Mammary epithelial cell (primary cell): Measurements from ENCODE around the gene FGF12.

ENCODE experiments used
- CTCF ChIP-seq, 2 donors: IDR thresholded peaks in 1 of 2; conservative IDR thresholded peaks in 1 of 2; 2 replicates each; pipeline ENCODE4 v1.5.1; 2011 to 2012; ENCODE audit warnings: inconsistent platforms in 2 of 2, low read length in 2 of 2, mild to moderate bottlenecking in 2 of 2, control low read depth in 1 of 2, low read depth in 1 of 2; ENCODE audit not compliant: insufficient read depth in 1 of 2; ENCODE audit errors: extremely low read depth in 1 of 2
- EZH2 ChIP-seq: IDR thresholded peaks from 2 replicates; pipeline ENCODE4 v1.6.1; 2012; ENCODE audit warnings: low read length, inconsistent platforms, borderline replicate concordance

GRCh38 chr3:192419312-192419711 lies 308.0 kb downstream of the FGF12 start:
- TF ChIP-seq CTCF (conservative IDR thresholded peaks at IDR 0.05 in 1 of 2, IDR thresholded peaks at IDR 0.05 in 1 of 2; ENCODE audit: extremely low read depth in 1 of 2, insufficient read depth in 1 of 2, low read depth in 1 of 2, low read length in 2 of 2) (no peak), EZH2 (no peak)
